ENCODE data around the gene MBOAT2.

The MBOAT2 gene

DNA sequence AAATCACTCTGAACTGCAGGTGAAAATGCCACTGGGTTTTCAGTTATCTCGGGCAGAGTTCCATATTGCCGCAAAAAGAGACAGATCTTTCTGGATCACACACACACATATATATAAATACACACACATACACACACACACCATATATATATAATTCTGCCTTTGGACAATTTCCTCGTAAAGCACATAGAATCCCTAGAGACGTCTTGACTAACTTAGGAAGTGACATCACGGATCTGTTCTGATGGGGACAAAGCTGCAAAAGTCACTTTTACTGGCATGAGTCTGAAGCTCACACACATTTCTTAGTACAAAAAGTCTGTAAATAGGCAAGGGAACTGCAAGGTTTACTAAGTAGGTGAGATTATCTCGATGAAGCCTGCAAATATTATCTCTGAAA lies 28.6 kb upstream of the MBOAT2 start:
- Histone ChIP-seq H3K27ac (ENCODE audit: low read depth in 2 of 2, low read length in 2 of 2) (no peak overlapping the region), H3K4me1 (ENCODE audit: control insufficient read depth in 2 of 2, insufficient read depth in 2 of 2, low read length in 2 of 2) (no peaks in the 10 kb centered on the region), H3K9me3 (ENCODE audit: control insufficient read depth in 2 of 2, low read length in 2 of 2) (no peaks in the 10 kb centered on the region), H3K4me3 (ENCODE audit: low read length in 2 of 2) (no peak overlapping the region), H3K36me3 (ENCODE audit: control insufficient read depth in 2 of 2, insufficient read depth in 2 of 2, low read length in 2 of 2) (no peaks in the 10 kb centered on the region), H3K27me3 (ENCODE audit: control insufficient read depth in 2 of 2, insufficient read depth in 2 of 2, low read length in 2 of 2) (no peaks in the 10 kb centered on the region), H3K9ac (ENCODE audit: low read depth in 1 of 2, low read length in 2 of 2) (no peak overlapping the region)

DNA sequence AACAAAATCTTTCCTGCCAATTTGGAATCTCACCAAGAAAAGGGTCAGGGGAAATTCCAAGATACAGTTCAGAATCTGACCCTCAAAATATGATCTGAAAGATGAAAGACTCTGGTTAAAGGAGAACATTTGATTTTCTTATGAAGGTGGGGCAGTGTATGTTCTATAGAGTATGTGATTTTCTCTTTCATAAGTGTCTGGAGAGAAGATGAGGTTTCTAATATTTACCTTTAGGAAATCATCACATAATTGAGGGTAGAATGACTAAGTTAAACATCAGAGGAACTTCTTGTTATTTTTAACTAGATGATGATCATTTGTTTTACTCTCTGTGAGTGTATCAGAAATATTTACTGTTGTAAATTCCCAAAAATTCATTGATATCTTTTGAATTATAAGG lies 27.8 kb upstream of the MBOAT2 start:
- Histone ChIP-seq H3K4me1 (ENCODE audit: control insufficient read depth in 2 of 2, insufficient read depth in 2 of 2, low read length in 2 of 2) (no peaks in the 10 kb centered on the region), H3K27me3 (ENCODE audit: control insufficient read depth in 2 of 2, insufficient read depth in 2 of 2, low read length in 2 of 2) (no peaks in the 10 kb centered on the region), H3K36me3 (ENCODE audit: control insufficient read depth in 2 of 2, insufficient read depth in 2 of 2, low read length in 2 of 2) (no peaks in the 10 kb centered on the region), H3K9me3 (ENCODE audit: control insufficient read depth in 2 of 2, low read length in 2 of 2) (no peaks in the 10 kb centered on the region), H3K9ac (ENCODE audit: low read depth in 1 of 2, low read length in 2 of 2) (no peak overlapping the region), H3K27ac (ENCODE audit: low read depth in 2 of 2, low read length in 2 of 2) (no peak overlapping the region), H3K4me3 (ENCODE audit: low read length in 2 of 2) (no peak overlapping the region)

DNA sequence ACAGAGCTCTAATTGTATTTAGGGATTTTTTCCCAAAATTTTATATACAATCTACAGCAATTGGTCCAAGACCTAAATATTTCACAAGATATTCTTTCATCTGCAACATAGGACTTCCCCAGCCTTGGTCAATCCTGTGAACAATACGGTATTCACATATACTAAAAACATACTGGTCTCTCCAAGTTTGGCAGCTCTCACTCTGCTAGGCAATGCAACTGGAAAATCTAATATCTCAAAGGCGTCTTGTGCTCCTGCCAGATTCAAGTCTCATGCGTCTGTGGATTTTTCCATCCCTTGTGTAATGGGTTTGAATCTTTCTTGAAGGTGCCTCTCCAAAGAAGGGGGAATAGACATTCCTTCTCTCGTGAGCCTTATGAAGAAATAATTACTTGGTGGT lies 27.4 kb upstream of the MBOAT2 start:
- Histone ChIP-seq H3K36me3 (ENCODE audit: control insufficient read depth in 2 of 2, insufficient read depth in 2 of 2, low read length in 2 of 2) (no peaks in the 10 kb centered on the region), H3K9ac (ENCODE audit: low read depth in 1 of 2, low read length in 2 of 2) (no peak overlapping the region), H3K9me3 (ENCODE audit: control insufficient read depth in 2 of 2, low read length in 2 of 2) (no peaks in the 10 kb centered on the region), H3K4me3 (ENCODE audit: low read length in 2 of 2) (no peak overlapping the region), H3K4me1 (ENCODE audit: control insufficient read depth in 2 of 2, insufficient read depth in 2 of 2, low read length in 2 of 2) (no peaks in the 10 kb centered on the region), H3K27me3 (ENCODE audit: control insufficient read depth in 2 of 2, insufficient read depth in 2 of 2, low read length in 2 of 2) (no peaks in the 10 kb centered on the region), H3K27ac (ENCODE audit: low read depth in 2 of 2, low read length in 2 of 2) (no peak overlapping the region)

DNA sequence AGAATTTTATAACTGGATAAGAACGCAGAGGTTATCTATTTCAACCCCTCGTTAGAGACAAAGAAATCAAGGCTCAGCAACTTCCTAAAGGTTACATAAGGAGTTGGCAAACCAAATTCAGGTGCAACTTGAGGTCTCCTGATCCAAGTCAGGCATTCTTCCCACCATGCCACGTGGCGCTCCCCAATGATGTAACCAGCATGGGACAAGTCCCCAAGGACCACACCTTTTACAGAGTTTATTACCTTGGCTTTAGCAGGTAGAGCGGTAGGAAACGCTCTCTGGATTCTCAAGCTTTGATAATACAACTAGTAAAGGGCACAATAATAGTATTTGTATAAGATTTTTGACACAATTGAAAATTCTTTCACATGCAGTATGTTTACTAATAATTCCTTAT lies 26.7 kb upstream of the MBOAT2 start:
- no peaks in the 10 kb centered on the region for H3K4me1 ChIP-seq (ENCODE audit: control insufficient read depth in 2 of 2, insufficient read depth in 2 of 2, low read length in 2 of 2)
- no peak overlapping the region for H3K27ac ChIP-seq (ENCODE audit: low read depth in 2 of 2, low read length in 2 of 2)
- H3K36me3 ChIP-seq (ENCODE audit: control insufficient read depth in 2 of 2, insufficient read depth in 2 of 2, low read length in 2 of 2): no peaks in the 10 kb centered on the region
- no peaks in the 10 kb centered on the region for H3K9me3 ChIP-seq (ENCODE audit: control insufficient read depth in 2 of 2, low read length in 2 of 2)
- no peak overlapping the region for H3K4me3 ChIP-seq (ENCODE audit: low read length in 2 of 2)
- no peaks in the 10 kb centered on the region for H3K27me3 ChIP-seq (ENCODE audit: control insufficient read depth in 2 of 2, insufficient read depth in 2 of 2, low read length in 2 of 2)
- no peak overlapping the region for H3K9ac ChIP-seq (ENCODE audit: low read depth in 1 of 2, low read length in 2 of 2)

DNA sequence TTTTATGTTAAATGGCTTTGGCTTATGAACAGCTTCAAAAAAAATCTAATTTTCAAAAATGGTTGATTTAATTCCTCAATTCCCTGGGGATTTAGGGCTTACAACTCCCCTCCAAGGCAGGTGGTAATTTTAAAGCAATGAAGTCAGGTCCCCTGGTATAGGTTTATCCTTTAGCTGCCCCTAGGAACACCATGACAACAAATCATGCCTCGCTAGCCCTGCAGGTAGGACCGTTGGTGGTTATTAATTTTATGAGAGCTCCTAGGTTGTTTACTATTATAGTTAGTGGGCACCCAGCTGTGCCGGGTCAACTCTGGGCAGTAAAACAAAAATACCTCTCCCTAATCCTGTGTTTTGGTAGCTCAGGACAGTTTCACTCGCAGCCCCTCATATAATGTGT lies 26.2 kb upstream of the MBOAT2 start:
- Histone ChIP-seq H3K9me3 (ENCODE audit: control insufficient read depth in 2 of 2, low read length in 2 of 2) (no peaks in the 10 kb centered on the region), H3K27me3 (ENCODE audit: control insufficient read depth in 2 of 2, insufficient read depth in 2 of 2, low read length in 2 of 2) (no peaks in the 10 kb centered on the region), H3K27ac (ENCODE audit: low read depth in 2 of 2, low read length in 2 of 2) (no peak overlapping the region), H3K4me1 (ENCODE audit: control insufficient read depth in 2 of 2, insufficient read depth in 2 of 2, low read length in 2 of 2) (no peaks in the 10 kb centered on the region), H3K4me3 (ENCODE audit: low read length in 2 of 2) (no peak overlapping the region), H3K9ac (ENCODE audit: low read depth in 1 of 2, low read length in 2 of 2) (no peak overlapping the region), H3K36me3 (ENCODE audit: control insufficient read depth in 2 of 2, insufficient read depth in 2 of 2, low read length in 2 of 2) (no peaks in the 10 kb centered on the region)

DNA sequence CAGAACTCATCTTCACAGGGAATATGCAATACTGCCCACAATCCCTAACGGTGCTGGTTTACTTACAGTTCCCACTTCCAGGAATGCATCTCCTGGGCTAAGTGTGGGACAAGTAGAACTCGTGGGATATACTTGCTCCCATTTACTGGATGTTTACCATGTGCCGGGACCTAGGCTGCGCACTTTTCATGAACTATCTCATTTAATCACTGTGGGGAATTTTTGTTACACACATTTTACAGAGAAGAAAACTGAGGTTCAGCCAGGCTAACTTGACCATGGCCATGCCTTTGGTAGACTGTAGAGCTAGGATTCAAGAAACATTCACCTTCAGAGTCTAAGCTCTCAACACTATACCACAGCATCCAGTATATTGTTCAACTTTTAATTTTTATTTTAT lies 24.4 kb upstream of the MBOAT2 start:
- no peak overlapping the region for H3K27ac ChIP-seq (ENCODE audit: low read depth in 2 of 2, low read length in 2 of 2)
- no peaks in the 10 kb centered on the region for H3K36me3 ChIP-seq (ENCODE audit: control insufficient read depth in 2 of 2, insufficient read depth in 2 of 2, low read length in 2 of 2)
- no peak overlapping the region for H3K9ac ChIP-seq (ENCODE audit: low read depth in 1 of 2, low read length in 2 of 2)
- no peaks in the 10 kb centered on the region for H3K27me3 ChIP-seq (ENCODE audit: control insufficient read depth in 2 of 2, insufficient read depth in 2 of 2, low read length in 2 of 2)
- H3K9me3 ChIP-seq (ENCODE audit: control insufficient read depth in 2 of 2, low read length in 2 of 2): no peaks in the 10 kb centered on the region
- H3K4me1 ChIP-seq (ENCODE audit: control insufficient read depth in 2 of 2, insufficient read depth in 2 of 2, low read length in 2 of 2): no peaks in the 10 kb centered on the region
- no peak overlapping the region for H3K4me3 ChIP-seq (ENCODE audit: low read length in 2 of 2)

DNA sequence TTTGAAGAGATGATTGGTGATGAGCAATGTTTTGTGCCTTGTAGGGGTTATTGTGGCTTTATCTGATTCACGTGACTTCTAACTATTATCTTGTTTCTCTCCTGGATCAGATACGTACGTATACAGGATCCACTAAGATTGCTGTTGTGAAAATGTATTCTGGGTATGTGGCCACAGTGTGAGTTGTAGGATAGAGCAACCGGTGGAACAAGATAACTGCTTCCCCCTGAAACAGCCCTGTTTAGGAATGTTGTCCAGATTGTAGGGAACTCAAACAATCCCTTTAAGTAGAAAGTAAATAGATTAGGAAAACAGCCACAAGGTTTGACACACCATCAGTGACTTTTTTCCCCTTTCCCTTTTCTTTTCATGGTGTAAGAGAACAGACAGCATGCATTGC lies 22.3 kb upstream of the MBOAT2 start:
- no peaks in the 10 kb centered on the region for H3K36me3 ChIP-seq (ENCODE audit: control insufficient read depth in 2 of 2, insufficient read depth in 2 of 2, low read length in 2 of 2)
- no peaks in the 10 kb centered on the region for H3K9me3 ChIP-seq (ENCODE audit: control insufficient read depth in 2 of 2, low read length in 2 of 2)
- H3K9ac ChIP-seq (ENCODE audit: low read depth in 1 of 2, low read length in 2 of 2): no peak overlapping the region
- no peak overlapping the region for H3K27ac ChIP-seq (ENCODE audit: low read depth in 2 of 2, low read length in 2 of 2)
- no peaks in the 10 kb centered on the region for H3K4me1 ChIP-seq (ENCODE audit: control insufficient read depth in 2 of 2, insufficient read depth in 2 of 2, low read length in 2 of 2)
- H3K4me3 ChIP-seq (ENCODE audit: low read length in 2 of 2): no peak overlapping the region
- H3K27me3 ChIP-seq (ENCODE audit: control insufficient read depth in 2 of 2, insufficient read depth in 2 of 2, low read length in 2 of 2): no peaks in the 10 kb centered on the region

DNA sequence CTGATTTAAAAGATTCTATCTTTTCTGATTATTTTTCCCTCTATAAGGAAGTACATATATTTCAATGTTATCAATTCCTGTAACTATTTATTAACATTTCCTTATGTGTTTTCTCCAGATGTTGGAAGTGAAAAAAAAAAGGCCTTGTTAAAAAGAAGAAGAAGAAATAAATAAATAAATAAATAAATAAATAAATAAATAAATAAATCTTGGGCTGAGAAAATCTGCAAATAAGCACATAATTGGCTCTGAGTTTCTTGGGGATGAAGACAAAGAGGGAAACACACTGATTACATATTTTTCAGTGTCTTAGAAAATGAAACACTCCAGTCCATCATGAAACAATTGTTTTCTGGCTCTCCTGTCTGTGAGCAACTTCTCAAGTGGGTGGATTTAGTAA lies 21.1 kb upstream of the MBOAT2 start:
- Histone ChIP-seq H3K4me1 (ENCODE audit: control insufficient read depth in 2 of 2, insufficient read depth in 2 of 2, low read length in 2 of 2) (no peaks in the 10 kb centered on the region), H3K36me3 (ENCODE audit: control insufficient read depth in 2 of 2, insufficient read depth in 2 of 2, low read length in 2 of 2) (no peaks in the 10 kb centered on the region), H3K27me3 (ENCODE audit: control insufficient read depth in 2 of 2, insufficient read depth in 2 of 2, low read length in 2 of 2) (no peaks in the 10 kb centered on the region), H3K4me3 (ENCODE audit: low read length in 2 of 2) (no peak overlapping the region), H3K9ac (ENCODE audit: low read depth in 1 of 2, low read length in 2 of 2) (no peak overlapping the region), H3K27ac (ENCODE audit: low read depth in 2 of 2, low read length in 2 of 2) (no peak overlapping the region), H3K9me3 (ENCODE audit: control insufficient read depth in 2 of 2, low read length in 2 of 2) (no peaks in the 10 kb centered on the region)

DNA sequence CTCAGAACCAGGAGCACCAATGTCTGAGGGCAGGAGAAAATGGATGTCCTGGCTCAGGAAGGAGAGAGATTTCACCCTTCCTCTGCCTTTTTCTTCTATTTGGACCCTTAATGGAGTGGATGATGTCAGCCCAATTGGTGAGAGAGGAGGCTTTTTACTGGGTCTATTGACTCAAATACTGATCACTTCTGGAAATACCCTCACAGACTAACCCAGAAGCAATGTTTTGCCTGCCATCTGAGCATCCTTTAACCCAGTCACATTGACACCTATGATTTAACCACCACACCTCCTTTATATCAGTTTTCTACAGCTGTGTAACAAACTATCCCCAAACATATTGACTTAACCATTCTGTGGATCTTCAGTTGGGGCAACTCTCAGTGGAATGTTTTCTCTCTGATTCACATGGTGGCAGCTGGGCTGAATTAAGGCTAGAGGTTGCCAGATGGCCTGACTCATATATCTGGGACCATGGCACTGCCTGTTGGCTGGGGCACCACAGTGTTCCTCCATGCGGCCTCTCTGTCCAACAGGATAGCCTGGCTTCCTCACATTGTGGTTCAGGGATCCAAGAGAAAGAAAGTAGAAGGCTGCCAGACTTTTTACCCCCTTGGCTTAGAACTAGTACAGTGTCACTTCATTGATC lies 18.2 kb upstream of the MBOAT2 start:
- Histone ChIP-seq H3K9ac (ENCODE audit: low read depth in 1 of 2, low read length in 2 of 2) (no peak overlapping the region), H3K9me3 (ENCODE audit: control insufficient read depth in 2 of 2, low read length in 2 of 2) (no peaks in the 10 kb centered on the region), H3K27me3 (ENCODE audit: control insufficient read depth in 2 of 2, insufficient read depth in 2 of 2, low read length in 2 of 2) (no peaks in the 10 kb centered on the region), H3K4me3 (ENCODE audit: low read length in 2 of 2) (no peak overlapping the region), H3K36me3 (ENCODE audit: control insufficient read depth in 2 of 2, insufficient read depth in 2 of 2, low read length in 2 of 2) (no peaks in the 10 kb centered on the region), H3K27ac (ENCODE audit: low read depth in 2 of 2, low read length in 2 of 2) (no peak overlapping the region), H3K4me1 (ENCODE audit: control insufficient read depth in 2 of 2, insufficient read depth in 2 of 2, low read length in 2 of 2) (no peaks in the 10 kb centered on the region)

DNA sequence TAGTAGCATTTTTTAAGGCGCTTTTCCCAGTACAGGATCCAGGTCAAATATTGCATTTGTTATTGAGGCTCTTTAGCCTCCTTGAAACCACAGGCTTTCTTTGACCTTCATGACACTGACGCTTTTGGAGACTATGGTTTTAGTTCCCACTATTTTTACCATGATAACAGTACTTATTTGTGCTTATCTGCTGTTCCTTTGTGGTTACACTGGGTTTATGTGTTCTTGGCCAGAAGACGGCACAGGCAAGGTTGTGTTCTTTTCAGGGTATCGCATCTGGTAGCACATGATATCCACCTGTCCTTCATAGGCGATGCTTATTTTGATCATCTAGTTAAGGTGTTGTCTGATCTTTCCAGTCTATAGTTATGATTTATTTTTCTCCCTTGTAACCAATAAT lies 16.8 kb upstream of the MBOAT2 start:
- Histone ChIP-seq H3K9me3 (ENCODE audit: control insufficient read depth in 2 of 2, low read length in 2 of 2) (no peaks in the 10 kb centered on the region), H3K27ac (ENCODE audit: low read depth in 2 of 2, low read length in 2 of 2) (no peak overlapping the region), H3K27me3 (ENCODE audit: control insufficient read depth in 2 of 2, insufficient read depth in 2 of 2, low read length in 2 of 2) (no peaks in the 10 kb centered on the region), H3K9ac (ENCODE audit: low read depth in 1 of 2, low read length in 2 of 2) (no peak overlapping the region), H3K4me3 (ENCODE audit: low read length in 2 of 2) (no peak overlapping the region), H3K4me1 (ENCODE audit: control insufficient read depth in 2 of 2, insufficient read depth in 2 of 2, low read length in 2 of 2) (no peaks in the 10 kb centered on the region), H3K36me3 (ENCODE audit: control insufficient read depth in 2 of 2, insufficient read depth in 2 of 2, low read length in 2 of 2) (no peaks in the 10 kb centered on the region)

DNA sequence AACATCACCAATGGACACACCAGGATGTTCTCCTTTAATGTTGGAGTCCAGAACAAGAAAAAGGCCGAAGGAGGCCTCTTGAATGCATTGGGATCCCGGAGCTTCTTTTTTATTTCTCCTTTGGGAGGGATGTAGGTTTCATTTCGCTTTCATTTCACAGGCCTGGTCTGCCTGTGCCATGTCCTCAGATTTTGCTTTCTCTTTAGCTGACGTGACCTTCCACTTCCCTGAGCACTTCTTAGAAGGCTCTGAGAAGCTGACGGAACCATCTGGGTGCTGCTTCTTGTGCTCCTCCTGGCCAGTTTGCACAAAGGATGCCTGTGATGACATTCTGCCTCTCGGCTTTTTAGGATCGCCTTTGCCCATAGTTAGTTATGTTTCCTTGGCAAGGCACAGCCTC lies 15.1 kb upstream of the MBOAT2 start:
- Histone ChIP-seq H3K4me1 (ENCODE audit: control insufficient read depth in 2 of 2, insufficient read depth in 2 of 2, low read length in 2 of 2) (no peaks in the 10 kb centered on the region), H3K9me3 (ENCODE audit: control insufficient read depth in 2 of 2, low read length in 2 of 2) (no peaks in the 10 kb centered on the region), H3K36me3 (ENCODE audit: control insufficient read depth in 2 of 2, insufficient read depth in 2 of 2, low read length in 2 of 2) (no peaks in the 10 kb centered on the region), H3K27ac (ENCODE audit: low read depth in 2 of 2, low read length in 2 of 2) (no peak overlapping the region), H3K9ac (ENCODE audit: low read depth in 1 of 2, low read length in 2 of 2) (no peak overlapping the region), H3K27me3 (ENCODE audit: control insufficient read depth in 2 of 2, insufficient read depth in 2 of 2, low read length in 2 of 2) (no peaks in the 10 kb centered on the region), H3K4me3 (ENCODE audit: low read length in 2 of 2) (no peak overlapping the region)
